Thoracic aorta (tissue), 2 donors: Measurements from ENCODE around the gene DRG2. TPM values are rescaled to one million over a fixed set of nuclear protein-coding genes. Genes with fewer than 3 reads are reported as not detected.

Experiments
- ATAC-seq: fragments of 150-250 bp; one replicate; pipeline ENCODE4 v1.8.0; 2017; ENCODE audit warnings: low read depth; ENCODE audit not compliant: insufficient number of reproducible peaks, low FRiP score
- DNase-seq: peaks from one replicate; pipeline ENCODE4 v3.0.0-alpha.2; 2020; ENCODE audit warnings: low spot score
- H3K27ac ChIP-seq, 2 donors: fragments of 200-600 bp; sonication (generic); 1 replicate in 1 of 2; 2 replicates in 1 of 2; pipeline ENCODE4 v1.5.1; 2016; ENCODE audit warnings: mild to moderate bottlenecking in 2 of 2, moderate library complexity in 2 of 2
- H3K27me3 ChIP-seq: fragments of 200-600 bp; sonication (generic); replicated peaks from 2 replicates; pipeline ENCODE4 v1.6.0; 2016; ENCODE audit warnings: mild to moderate bottlenecking; ENCODE audit not compliant: insufficient read depth
- H3K36me3 ChIP-seq: fragments of 200-600 bp; sonication (generic); one replicate; pipeline ENCODE4 v1.5.1; 2016
- H3K4me1 ChIP-seq, 2 donors: fragments of 200-600 bp; sonication (generic); 1 replicate in 1 of 2; 2 replicates in 1 of 2; pipeline versions ENCODE4 v1.5.1 to v1.6.0; 2016; ENCODE audit warnings: low read depth in 2 of 2, mild to moderate bottlenecking in 1 of 2; ENCODE audit not compliant: control insufficient read depth in 1 of 2
- H3K4me3 ChIP-seq: fragments of 200-600 bp; sonication (generic); 2 replicates; pipeline ENCODE4 v1.5.1; 2016; ENCODE audit warnings: mild to moderate bottlenecking
- H3K9me3 ChIP-seq: fragments of 200-600 bp; sonication (generic); 2 replicates; pipeline ENCODE4 v1.5.1; 2016
- total RNA-seq, 2 donors: library from RNA; depleted of rRNA; stranded (reverse); fragments of >200 nt; gene quantifications; one replicate each; pipeline versions ENCODE4 v1.1.0 to v1.2.3, GENCODE V29; 2016
- TF ChIP-seq, protein P1 (sequence below): fragments of 200-600 bp; sonication (generic); IDR thresholded peaks from one replicate; pipeline ENCODE4 v1.5.1; 2019; ENCODE audit warnings: antibody characterized with exemption

DRG2 gene
- total RNA-seq, 2 donors from 2014 or later: 42.3 to 55.6 TPM

DNA sequence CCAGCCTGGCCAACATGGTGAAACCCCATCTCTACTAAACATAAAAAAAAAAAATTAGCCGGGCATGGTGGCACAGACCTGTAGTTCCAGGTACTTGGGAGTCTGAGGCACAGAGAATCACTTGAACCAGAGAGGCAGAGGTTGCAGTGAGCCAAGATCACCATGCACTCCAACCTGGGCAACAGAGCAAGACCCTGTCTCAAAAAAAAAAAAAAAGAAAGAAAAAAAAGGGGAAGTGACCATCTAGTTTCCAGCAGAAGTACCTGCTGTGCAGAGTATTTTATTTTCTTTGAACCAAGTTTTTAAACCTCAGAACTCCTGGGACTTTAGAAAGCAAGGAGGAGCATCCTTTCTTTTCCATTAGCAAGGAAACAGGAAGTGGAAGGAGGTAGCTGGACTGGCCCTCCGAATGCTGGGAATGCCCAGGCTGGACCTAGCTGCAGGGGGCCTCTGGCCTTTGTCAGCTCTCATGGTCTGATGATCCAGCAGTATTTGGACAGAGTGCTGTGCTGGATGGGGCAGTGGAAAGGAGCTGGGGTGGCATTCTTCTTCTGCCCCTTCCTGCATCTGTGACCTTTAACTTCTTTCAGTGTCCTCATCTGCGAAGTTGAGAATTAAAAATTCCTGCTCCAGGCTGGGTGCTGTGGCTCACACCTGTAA lies 41.9 kb upstream of the DRG2 start:
- ATAC-seq (no peak), DNase-seq (no peak)
- peaks cover 3% of the 10 kb centered on the region for H3K36me3 ChIP-seq
- H3K27ac ChIP-seq: no peak overlapping the region
- H3K4me1 ChIP-seq: peaks cover 5 to 13% of the 10 kb centered on the region in 2 donors
- no peak overlapping the region for H3K4me3 ChIP-seq
- no peaks in the 10 kb centered on the region for H3K9me3 ChIP-seq
- H3K27me3 ChIP-seq: no peaks in the 10 kb centered on the region
- TF ChIP-seq, protein P1, sequence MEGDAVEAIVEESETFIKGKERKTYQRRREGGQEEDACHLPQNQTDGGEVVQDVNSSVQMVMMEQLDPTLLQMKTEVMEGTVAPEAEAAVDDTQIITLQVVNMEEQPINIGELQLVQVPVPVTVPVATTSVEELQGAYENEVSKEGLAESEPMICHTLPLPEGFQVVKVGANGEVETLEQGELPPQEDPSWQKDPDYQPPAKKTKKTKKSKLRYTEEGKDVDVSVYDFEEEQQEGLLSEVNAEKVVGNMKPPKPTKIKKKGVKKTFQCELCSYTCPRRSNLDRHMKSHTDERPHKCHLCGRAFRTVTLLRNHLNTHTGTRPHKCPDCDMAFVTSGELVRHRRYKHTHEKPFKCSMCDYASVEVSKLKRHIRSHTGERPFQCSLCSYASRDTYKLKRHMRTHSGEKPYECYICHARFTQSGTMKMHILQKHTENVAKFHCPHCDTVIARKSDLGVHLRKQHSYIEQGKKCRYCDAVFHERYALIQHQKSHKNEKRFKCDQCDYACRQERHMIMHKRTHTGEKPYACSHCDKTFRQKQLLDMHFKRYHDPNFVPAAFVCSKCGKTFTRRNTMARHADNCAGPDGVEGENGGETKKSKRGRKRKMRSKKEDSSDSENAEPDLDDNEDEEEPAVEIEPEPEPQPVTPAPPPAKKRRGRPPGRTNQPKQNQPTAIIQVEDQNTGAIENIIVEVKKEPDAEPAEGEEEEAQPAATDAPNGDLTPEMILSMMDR: no peak

DNA sequence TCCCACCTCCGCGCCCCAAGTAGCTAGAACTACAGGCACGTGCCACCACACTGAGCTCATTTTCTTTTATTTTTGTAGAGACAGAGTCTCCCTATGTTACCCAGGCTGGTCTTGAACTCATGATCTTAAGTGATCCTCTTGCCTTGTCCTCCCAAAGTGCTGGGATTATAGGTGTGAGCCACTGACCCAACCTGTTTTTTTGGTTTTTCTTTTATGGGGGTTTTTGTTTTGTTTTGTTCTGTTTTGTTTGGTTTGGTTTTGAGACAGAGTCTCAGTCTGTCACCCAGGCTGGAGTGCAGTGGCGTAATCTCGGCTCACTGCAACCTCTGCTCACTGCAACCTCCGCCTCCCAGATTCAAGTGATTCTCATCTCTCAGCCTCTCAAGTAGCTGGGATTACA lies 32.2 kb upstream of the DRG2 start:
- TF ChIP-seq, protein P1: no peak
- no peak for ATAC-seq
- no peaks in the 10 kb centered on the region for H3K4me1 ChIP-seq
- H3K27ac ChIP-seq: no peak overlapping the region
- no peak overlapping the region for H3K4me3 ChIP-seq
- H3K9me3 ChIP-seq: no peaks in the 10 kb centered on the region
- no peaks in the 10 kb centered on the region for H3K27me3 ChIP-seq
- H3K36me3 ChIP-seq: peaks cover 39% of the 10 kb centered on the region
- DNase-seq: no peak

DNA sequence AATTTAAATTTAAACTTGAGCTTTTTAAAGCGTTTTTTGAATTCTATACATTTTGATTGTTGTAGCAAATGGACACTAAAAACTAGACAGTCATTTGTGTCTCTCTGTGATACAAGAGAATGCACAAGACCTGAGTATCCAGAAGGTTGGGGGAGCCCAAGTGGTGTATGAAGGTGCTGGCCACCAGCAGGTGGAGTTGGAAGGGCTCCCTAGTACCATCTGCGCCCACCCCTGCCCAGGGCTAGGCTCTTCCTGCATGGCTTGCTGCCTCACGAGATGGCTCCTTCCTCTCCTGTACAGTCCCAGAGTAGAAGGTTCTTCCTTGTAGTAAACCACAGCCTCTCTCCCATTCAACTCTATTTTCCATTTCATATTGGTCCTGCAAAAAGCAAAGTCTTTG lies 31.5 kb upstream of the DRG2 start:
- DNase-seq: no peak
- peaks cover 44% of the 10 kb centered on the region for H3K36me3 ChIP-seq
- TF ChIP-seq, protein P1: no peak
- ATAC-seq: no peak
- no peaks in the 10 kb centered on the region for H3K27me3 ChIP-seq
- H3K27ac ChIP-seq: no peak overlapping the region
- no peak overlapping the region for H3K4me3 ChIP-seq
- H3K9me3 ChIP-seq: no peaks in the 10 kb centered on the region
- no peaks in the 10 kb centered on the region for H3K4me1 ChIP-seq

DNA sequence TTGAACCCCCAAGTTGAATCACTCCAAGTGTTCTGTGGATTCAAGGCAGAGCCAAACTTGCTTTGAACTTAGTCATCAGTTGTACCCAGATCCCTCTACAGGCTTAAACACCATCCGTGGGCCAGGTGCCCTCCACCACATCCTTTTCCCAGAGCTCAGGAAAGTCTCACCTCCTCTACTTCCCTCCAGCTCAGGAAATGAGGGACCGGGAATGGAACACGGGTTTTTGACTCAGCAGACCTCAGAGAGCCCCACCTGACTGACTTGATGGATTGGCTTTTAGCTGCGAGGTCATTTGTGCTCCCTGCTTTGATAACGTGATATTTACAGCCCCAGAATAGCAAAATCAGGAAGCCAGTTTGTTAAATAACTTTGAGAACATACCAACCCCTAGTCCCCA lies 28.5 kb upstream of the DRG2 start:
- ATAC-seq: no peak
- no peaks in the 10 kb centered on the region for H3K9me3 ChIP-seq
- TF ChIP-seq, protein P1: no peak
- H3K36me3 ChIP-seq: peaks cover 45% of the 10 kb centered on the region
- no peaks in the 10 kb centered on the region for H3K4me1 ChIP-seq
- no peak overlapping the region for H3K4me3 ChIP-seq
- no peaks in the 10 kb centered on the region for H3K27me3 ChIP-seq
- DNase-seq: no peak
- no peak overlapping the region for H3K27ac ChIP-seq

DNA sequence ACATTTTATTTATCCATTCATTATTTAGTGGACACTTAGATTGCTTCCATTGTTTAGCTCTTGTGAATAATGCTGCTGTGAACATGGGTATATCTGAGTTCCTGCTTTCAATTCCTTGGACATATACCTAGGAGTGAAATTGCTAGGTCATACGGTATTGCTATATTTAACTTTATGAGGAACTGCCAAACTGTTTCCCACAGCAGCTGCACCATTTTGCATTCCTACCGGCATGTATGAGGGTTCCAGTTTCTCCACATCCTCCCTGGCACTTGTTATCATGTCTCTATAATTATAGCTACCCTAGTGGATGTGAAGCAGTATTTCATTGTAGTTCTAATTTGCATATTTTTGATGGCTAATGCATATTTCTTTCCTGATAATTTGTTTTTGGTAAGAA lies 23.7 kb upstream of the DRG2 start:
- peaks cover 26% of the 10 kb centered on the region for H3K36me3 ChIP-seq
- H3K27me3 ChIP-seq: no peaks in the 10 kb centered on the region
- no peaks in the 10 kb centered on the region for H3K9me3 ChIP-seq
- H3K4me3 ChIP-seq: no peak overlapping the region
- no peaks in the 10 kb centered on the region for H3K4me1 ChIP-seq
- ATAC-seq (no peak), DNase-seq (no peak)
- TF ChIP-seq, protein P1: no peak
- no peak overlapping the region for H3K27ac ChIP-seq
